HEK293 (cell line): ENCODE data around the gene PTP4A2.
"Not testable (repeated sequence)": the region's sequence is repeated elsewhere in the genome, so short reads cannot be mapped to it uniquely, and the experiment has no call there.

ENCODE experiments used
- CTCF ChIA-PET: fragments of 350-600 bp; formaldehyde crosslinking; extraction: SDS; loops from one replicate; lab custom pipeline; 2021; ENCODE audit warnings: antibody characterized with exemption; lab: Yijun Ruan, JAX
- POLR2A ChIA-PET: fragments of 300-600 bp; formaldehyde crosslinking; extraction: SDS; loops from one replicate; lab custom pipeline; 2020; ENCODE audit warnings: antibody characterized with exemption, inconsistent platforms; lab: Yijun Ruan, JAX
- H3K27ac ChIP-seq: fragments of 200-500 bp; sonication (Bioruptor generic); 2 replicates; pipeline ENCODE4 v1.5.1; 2014; ENCODE audit warnings: low read depth, low read length, control low read depth, inconsistent platforms; ENCODE audit errors: extremely low read depth
- H3K36me3 ChIP-seq, 2 experiments: fragments of 200-500 bp in 1 of 2; sonication (Bioruptor generic) in 1 of 2; 1 replicate in 1 of 2; 2 replicates in 1 of 2; pipeline ENCODE4 v1.5.1; 2014 to 2017; ENCODE audit warnings: inconsistent platforms in 2 of 2, low read length in 2 of 2; ENCODE audit not compliant: control insufficient read depth in 2 of 2, insufficient read depth in 1 of 2
- H3K4me1 ChIP-seq: fragments of 200-500 bp; sonication (Bioruptor generic); 2 replicates; pipeline ENCODE4 v1.5.1; 2014; ENCODE audit warnings: mild to moderate bottlenecking, low read length, inconsistent platforms; ENCODE audit not compliant: control insufficient read depth, insufficient read depth
- H3K4me3 ChIP-seq: 2 replicates; pipeline ENCODE4 v1.5.1; 2011; ENCODE audit warnings: low read depth, mild to moderate bottlenecking, control low read depth, low read length, moderate library complexity
- H3K9me3 ChIP-seq: fragments of 200-500 bp; sonication (Bioruptor generic); 2 replicates; pipeline ENCODE4 v1.5.1; 2014; ENCODE audit warnings: low read depth, low read length, inconsistent platforms; ENCODE audit not compliant: control insufficient read depth, insufficient read depth
- PRDM2 ChIP-seq: fragments of 450-650 bp; formaldehyde crosslinking; IDR thresholded peaks from 2 replicates; pipeline ENCODE4 v1.5.1; 2016; ENCODE audit warnings: missing biosample characterization, missing genetic modification characterization, borderline replicate concordance
- REPIN1 ChIP-seq: fragments of 450-650 bp; formaldehyde crosslinking; IDR thresholded peaks from 2 replicates; pipeline ENCODE4 v1.5.1; 2017; ENCODE audit warnings: missing biosample characterization, missing genetic modification characterization, low read depth
- SETDB1 ChIP-seq: IDR thresholded peaks from one replicate; pipeline ENCODE4 v1.6.1; 2017; ENCODE audit warnings: mild to moderate bottlenecking, low read length, moderate library complexity, mixed read lengths; ENCODE audit not compliant: insufficient read length
- YY2 ChIP-seq: fragments of 450-650 bp; formaldehyde crosslinking; IDR thresholded peaks from 2 replicates; pipeline ENCODE4 v1.5.1; 2016; ENCODE audit warnings: missing biosample characterization, missing genetic modification characterization
- ZBTB8A ChIP-seq: fragments of 450-650 bp; formaldehyde crosslinking; IDR thresholded peaks from 2 replicates; pipeline ENCODE4 v1.5.1; 2016; ENCODE audit warnings: missing biosample characterization, missing genetic modification characterization
- ZFHX2 ChIP-seq: fragments of 450-650 bp; formaldehyde crosslinking; conservative IDR thresholded peaks from 2 replicates; pipeline ENCODE4 v1.5.1; 2016; ENCODE audit warnings: missing biosample characterization, missing genetic modification characterization
- ZNF112 ChIP-seq: fragments of 450-650 bp; formaldehyde crosslinking; IDR thresholded peaks from 2 replicates; pipeline ENCODE4 v1.5.0; 2017; ENCODE audit warnings: missing biosample characterization, missing genetic modification characterization
- ZNF146 ChIP-seq: fragments of 450-650 bp; formaldehyde crosslinking; IDR thresholded peaks from 2 replicates; pipeline ENCODE4 v1.5.1; 2016; ENCODE audit warnings: missing biosample characterization, missing genetic modification characterization
- ZNF148 ChIP-seq: fragments of 450-650 bp; formaldehyde crosslinking; IDR thresholded peaks from 2 replicates; pipeline ENCODE4 v1.5.0; 2017; ENCODE audit warnings: missing biosample characterization, missing genetic modification characterization, borderline replicate concordance
- ZNF174 ChIP-seq: fragments of 450-650 bp; formaldehyde crosslinking; IDR thresholded peaks from 2 replicates; pipeline ENCODE4 v1.5.0; 2017; ENCODE audit warnings: missing biosample characterization, mild to moderate bottlenecking, missing genetic modification characterization
- ZNF18 ChIP-seq: fragments of 450-650 bp; formaldehyde crosslinking; IDR thresholded peaks from 2 replicates; pipeline ENCODE4 v1.5.1; 2016; ENCODE audit warnings: missing biosample characterization, missing genetic modification characterization
- ZNF184 ChIP-seq: fragments of 450-650 bp; IDR thresholded peaks from 2 replicates; pipeline ENCODE4 v1.5.1; 2018; ENCODE audit warnings: missing biosample characterization, mild to moderate bottlenecking, missing genetic modification characterization
- ZNF23 ChIP-seq: fragments of 450-650 bp; formaldehyde crosslinking; IDR thresholded peaks from 2 replicates; pipeline ENCODE4 v1.5.1; 2016; ENCODE audit warnings: missing biosample characterization, missing genetic modification characterization, borderline replicate concordance
- ZNF555 ChIP-seq: fragments of 450-650 bp; formaldehyde crosslinking; conservative IDR thresholded peaks from 2 replicates; pipeline ENCODE4 v1.5.1; 2017; ENCODE audit warnings: missing biosample characterization, mild to moderate bottlenecking, missing genetic modification characterization, inconsistent platforms
- ZNF580 ChIP-seq: fragments of 450-650 bp; formaldehyde crosslinking; IDR thresholded peaks from 2 replicates; pipeline ENCODE4 v1.5.1; 2016; ENCODE audit warnings: missing biosample characterization, missing genetic modification characterization
- ZNF747 ChIP-seq: fragments of 450-650 bp; formaldehyde crosslinking; IDR thresholded peaks from 2 replicates; pipeline ENCODE4 v1.5.1; 2016; ENCODE audit warnings: missing biosample characterization, missing genetic modification characterization

PTP4A2 gene

GRCh38 chr1:31895474-31896198 is 42.5 kb downstream of the PTP4A2 start:
- H3K4me1 ChIP-seq, CTCF ChIA-PET, H3K9me3 ChIP-seq, H3K36me3 ChIP-seq, H3K27ac ChIP-seq, H3K4me3 ChIP-seq, POLR2A ChIA-PET: not testable (repeated sequence)
- TF ChIP-seq ZNF184 (tag by site-specific recombination) (peak; percentile 96), ZNF580 (tag by site-specific recombination) (peak; percentile 77), ZNF146 (tag by site-specific recombination) (peak; percentile 98)

GRCh38 chr1:31891280-31891679 is 46.9 kb downstream of the PTP4A2 start:
- ChIA-PET POLR2A (interaction anchor here (0.6 kb wide), 1 partner anchor 13 kb away, joined by 3 read pairs; no protein-coding TSS in a partner anchor), CTCF (no interaction called here)
- Histone ChIP-seq H3K27ac (no peak overlapping the region), H3K4me1 (no peaks in the 10 kb centered on the region), H3K36me3 (no peaks in the 10 kb centered on the region), H3K9me3 (no peaks in the 10 kb centered on the region), H3K4me3 (no peak overlapping the region)
- no peak for TF ChIP-seq ZNF23 (tag by site-specific recombination)
- TF ChIP-seq YY2, result no peak
- TF ChIP-seq ZNF148 (tag by site-specific recombination), result no peak
- no peak for TF ChIP-seq ZFHX2 (tag by site-specific recombination)
- TF ChIP-seq PRDM2 (tag by site-specific recombination), result no peak
- TF ChIP-seq REPIN1, result no peak
- no peak for TF ChIP-seq ZNF112 (tag by site-specific recombination)
- TF ChIP-seq ZNF174 (tag by site-specific recombination), result no peak
- no peak for TF ChIP-seq ZNF747 (tag by site-specific recombination)
- TF ChIP-seq ZBTB8A (tag by site-specific recombination), result no peak
- no peak for TF ChIP-seq ZNF18 (tag by site-specific recombination)
- no peak for TF ChIP-seq ZNF555
- no peak for TF ChIP-seq ZNF580 (tag by site-specific recombination)
- TF ChIP-seq SETDB1, result no peak
